Esophagus (tissue), 2 donors: ENCODE measurements around the gene TAGLN. TPM values are rescaled to one million over a fixed set of nuclear protein-coding genes. Genes with fewer than 3 reads are reported as not detected.

ENCODE experiments used
- H3K27ac ChIP-seq, 2 donors: one replicate each; pipeline ENCODE4 v1.5.1; 2013; ENCODE audit warnings: low read depth in 2 of 2, mild to moderate bottlenecking in 2 of 2, inconsistent platforms in 1 of 2, low read length in 1 of 2, moderate library complexity in 1 of 2
- H3K27me3 ChIP-seq, 2 donors: one replicate each; pipeline ENCODE4 v1.6.1; 2013; ENCODE audit warnings: low read length in 2 of 2, control low read depth in 1 of 2, mild to moderate bottlenecking in 1 of 2; ENCODE audit not compliant: insufficient read depth in 2 of 2, control insufficient read depth in 1 of 2
- H3K36me3 ChIP-seq, 2 donors: one replicate each; pipeline ENCODE4 v1.6.1; 2013; ENCODE audit warnings: low read length in 1 of 2; ENCODE audit not compliant: control insufficient read depth in 2 of 2, insufficient read depth in 2 of 2
- H3K4me1 ChIP-seq, 2 donors: one replicate each; pipeline ENCODE4 v1.6.1; 2013; ENCODE audit warnings: low read length in 1 of 2; ENCODE audit not compliant: control insufficient read depth in 2 of 2, insufficient read depth in 2 of 2
- H3K4me3 ChIP-seq, 2 donors: one replicate each; pipeline ENCODE4 v1.5.1; 2013; ENCODE audit warnings: low read length in 2 of 2, mild to moderate bottlenecking in 2 of 2, low read depth in 1 of 2, moderate library complexity in 1 of 2
- H3K9me3 ChIP-seq, 2 donors: one replicate each; pipeline ENCODE4 v1.6.1; 2013; ENCODE audit warnings: mild to moderate bottlenecking in 2 of 2, low read depth in 1 of 2, low read length in 1 of 2, moderate library complexity in 1 of 2; ENCODE audit not compliant: control insufficient read depth in 2 of 2, insufficient read depth in 1 of 2
- WGBS, 2 donors: extraction: QIAGEN DNeasy Blood & Tissue Kit; methylation state at CpG; one replicate each; pipeline ENCODE4 v1.1.7; 2013; 5-methylcytosine and 5-hydroxymethylcytosine counted together
- polyA plus RNA-seq, 2 donors: library from polyadenylated mRNA; stranded (reverse); fragments of 200-250 nt; gene quantifications; one replicate each; pipeline ENCODE4 v1.2.3, GENCODE V29; 2013
- donor health status: healthy with polysubstance abuse.
- donor health status: Bipolar disorder and iron deficiency.

The TAGLN gene
- polyA plus RNA-seq, 2 donors: 469 to 1,217 TPM

- peak within 1 kb of the TSS; percentile 69 to 83 for H3K4me3 ChIP-seq
- H3K27me3 ChIP-seq: no peaks in the 10 kb centered on the region
- H3K36me3 ChIP-seq: peaks cover 3 to 23% of the 10 kb centered on the region in 2 donors
- WGBS, 2 donors: 0 to 1% methylated on average over 41 to 92 of the region's 94 CpGs
- H3K9me3 ChIP-seq: no peaks in the 10 kb centered on the region
- H3K4me1 ChIP-seq: peaks cover 0 to 2% of the 10 kb centered on the region in 2 donors
- peak within 1 kb of the TSS; percentile 95 to 99 for H3K27ac ChIP-seq
Measured at GRCh38 chr11:117232092-117232878, 33.1 kb downstream of the TAGLN start, which contains the start of gene RNF214. Gene RNF214 (plus strand): TSS chr11:117232671. CDS start chr11:117234273, 1,602 bp downstream.

- peak overlapping the region; percentile 70 to 84 for H3K27ac ChIP-seq
- peak overlapping the region; percentile 62 to 83 for H3K4me3 ChIP-seq
- H3K4me1 ChIP-seq: peaks cover 0 to 2% of the 10 kb centered on the region in 2 donors
- peaks cover 0 to 19% of the 10 kb centered on the region in 2 donors for H3K36me3 ChIP-seq
- no peaks in the 10 kb centered on the region for H3K9me3 ChIP-seq
- 2 to 3% methylated on average over 16 to 27 of the region's 27 CpGs for WGBS, 2 donors
- no peaks in the 10 kb centered on the region for H3K27me3 ChIP-seq
Measured at GRCh38 chr11:117232911-117233409, 33.8 kb downstream of the TAGLN start.

- Histone ChIP-seq H3K36me3 (no peaks in the 10 kb centered on the region), H3K27ac (no peak overlapping the region)
- WGBS, 2 donors: 90 to 93% methylated on average over 5 of the region's 5 CpGs
Measured at GRCh38 chr11:117238221-117238620, 39.1 kb downstream of the TAGLN start.

GRCh38 chr11:117239295-117239694 lies 40.1 kb downstream of the TAGLN start:
- WGBS, 2 donors: 76 to 77% methylated on average over 6 of the region's 6 CpGs
- Histone ChIP-seq H3K9me3 (no peaks in the 10 kb centered on the region), H3K4me1 (no peaks in the 10 kb centered on the region), H3K27me3 (no peaks in the 10 kb centered on the region), H3K4me3 (no peak overlapping the region), H3K36me3 (no peaks in the 10 kb centered on the region), H3K27ac (no peak overlapping the region)

More at GRCh38 chr11:117238221-117238620, 39.1 kb downstream of the TAGLN start:
- no peaks in the 10 kb centered on the region for H3K4me1 ChIP-seq
- H3K4me3 ChIP-seq: no peak overlapping the region
- no peaks in the 10 kb centered on the region for H3K27me3 ChIP-seq
- no peaks in the 10 kb centered on the region for H3K9me3 ChIP-seq

- Histone ChIP-seq H3K4me1 (no peaks in the 10 kb centered on the region), H3K36me3 (peaks cover 0 to 1% of the 10 kb centered on the region in 2 donors), H3K9me3 (no peaks in the 10 kb centered on the region), H3K4me3 (no peak overlapping the region), H3K27me3 (no peaks in the 10 kb centered on the region), H3K27ac (no peak overlapping the region)
- 92 to 94% methylated on average over 4 of the region's 4 CpGs for WGBS, 2 donors
Measured at GRCh38 chr11:117248341-117248740, 49.2 kb downstream of the TAGLN start.

GRCh38 chr11:117249571-117249970 lies 50.4 kb downstream of the TAGLN start:
- H3K36me3 ChIP-seq: peaks cover 0 to 3% of the 10 kb centered on the region in 2 donors
- H3K9me3 ChIP-seq: no peaks in the 10 kb centered on the region
- WGBS, 2 donors: 90 to 91% methylated on average over 4 of the region's 4 CpGs

GRCh38 chr11:117251506-117251905 lies 52.3 kb downstream of the TAGLN start:
- 92% methylated on average over 8 to 10 of the region's 10 CpGs for WGBS, 2 donors
- no peaks in the 10 kb centered on the region for H3K27me3 ChIP-seq
- no peaks in the 10 kb centered on the region for H3K4me1 ChIP-seq
- no peak overlapping the region for H3K4me3 ChIP-seq
- H3K36me3 ChIP-seq: peaks cover 0 to 1% of the 10 kb centered on the region in 2 donors
- H3K9me3 ChIP-seq: no peaks in the 10 kb centered on the region
- H3K27ac ChIP-seq: no peak overlapping the region

More at GRCh38 chr11:117249571-117249970, 50.4 kb downstream of the TAGLN start:
- no peaks in the 10 kb centered on the region for H3K27me3 ChIP-seq
- H3K4me3 ChIP-seq: no peak overlapping the region
- H3K27ac ChIP-seq: no peak overlapping the region
- H3K4me1 ChIP-seq: no peaks in the 10 kb centered on the region

- Histone ChIP-seq H3K9me3 (no peaks in the 10 kb centered on the region), H3K36me3 (peaks cover 0 to 1% of the 10 kb centered on the region in 2 donors)
- WGBS, 2 donors: 54 to 58% methylated on average over 3 of the region's 3 CpGs
Measured at GRCh38 chr11:117255966-117256365, 56.8 kb downstream of the TAGLN start.

GRCh38 chr11:117256573-117256972 lies 57.4 kb downstream of the TAGLN start:
- WGBS, 2 donors: 46 to 69% methylated on average over 2 of the region's 2 CpGs
- Histone ChIP-seq H3K36me3 (peaks cover 0 to 1% of the 10 kb centered on the region in 2 donors), H3K27ac (peak overlapping the region; percentile 53 to 82), H3K4me1 (no peaks in the 10 kb centered on the region), H3K9me3 (no peaks in the 10 kb centered on the region), H3K4me3 (no peak overlapping the region), H3K27me3 (no peaks in the 10 kb centered on the region)

More at GRCh38 chr11:117255966-117256365, 56.8 kb downstream of the TAGLN start:
- Histone ChIP-seq H3K4me3 (no peak overlapping the region), H3K27ac (peak overlapping the region; percentile 53 to 82), H3K27me3 (no peaks in the 10 kb centered on the region), H3K4me1 (no peaks in the 10 kb centered on the region)
